Erythroblast (primary cell): ENCODE measurements around the gene DAPK3.
"Not testable (repeated sequence)": the region's sequence is repeated elsewhere in the genome, so short reads cannot be mapped to it uniquely, and the experiment has no call there.

Experiments
- GATA1 ChIP-seq: IDR thresholded peaks from 2 replicates; pipeline ENCODE4 v1.6.1; 2011; ENCODE audit warnings: low read depth, mild to moderate bottlenecking, control low read depth, low read length, moderate library complexity
- POLR2A ChIP-seq: IDR thresholded peaks from 2 replicates; pipeline ENCODE4 v1.6.1; 2011; ENCODE audit warnings: mild to moderate bottlenecking, low read length

DNA sequence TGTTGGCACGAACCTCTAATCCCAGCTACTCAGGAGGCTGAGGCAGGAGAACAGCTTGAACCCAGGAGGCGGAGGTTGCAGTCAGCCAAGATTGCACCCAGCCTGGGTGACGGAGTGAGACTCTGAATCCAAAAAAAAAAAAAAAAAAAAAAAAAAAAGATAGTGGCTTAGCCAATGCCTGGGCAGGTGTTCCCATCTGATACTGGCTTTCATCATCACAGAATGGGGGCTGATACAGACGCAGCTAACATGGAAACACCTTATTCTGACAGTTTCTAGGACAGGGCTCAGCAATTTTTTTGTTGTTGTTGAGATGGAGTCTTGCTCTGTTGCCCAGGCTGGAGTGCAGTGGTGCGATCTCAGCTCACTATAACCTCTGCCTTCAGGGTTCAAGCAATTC is 29.9 kb upstream of the DAPK3 start:
- TF ChIP-seq POLR2A, GATA1: not testable (repeated sequence)
